Measurements from ENCODE around the gene FRS2. TPM values are rescaled to one million over a fixed set of nuclear protein-coding genes. Genes with fewer than 3 reads are reported as not detected.

FRS2 gene
- total RNA-seq, 1 donor from 2014 or later: 66.8 TPM

GRCh38 chr12:69466867-69467266, 3.3 kb upstream of the FRS2 start:
- no peak for DNase-seq

- no peak for DNase-seq
These were observed 2.8 kb upstream of the FRS2 start for GRCh38 chr12:69467366-69467765.

GRCh38 chr12:69468237-69469026, 1.8 kb upstream of the FRS2 start:
- no peak for DNase-seq

- no peak for DNase-seq
These were observed 367 bp upstream of the FRS2 start for GRCh38 chr12:69469854-69470188.

GRCh38 chr12:69471076-69471430, 865 bp downstream of the FRS2 start:
- DNase-seq: no peak

GRCh38 chr12:69471667-69472385, 1.6 kb downstream of the FRS2 start:
- DNase-seq: no peak

GRCh38 chr12:69473262-69473661, 3.1 kb downstream of the FRS2 start:
- DNase-seq: no peak

- DNase-seq: no peak
These were observed 4.3 kb downstream of the FRS2 start for GRCh38 chr12:69474456-69474855.

GRCh38 chr12:69475237-69475975, 5.2 kb downstream of the FRS2 start:
- DNase-seq: no peak

GRCh38 chr12:69476276-69477017, 6.3 kb downstream of the FRS2 start:
- DNase-seq: no peak

GRCh38 chr12:69479675-69480074, 9.5 kb downstream of the FRS2 start:
- no peak for DNase-seq

- no peak for DNase-seq
These were observed 10.5 kb downstream of the FRS2 start for GRCh38 chr12:69480698-69481097.

- no peak for DNase-seq
These were observed 10.9 kb downstream of the FRS2 start for GRCh38 chr12:69481133-69481532.

- DNase-seq: no peak
These were observed 13.5 kb downstream of the FRS2 start for GRCh38 chr12:69483700-69484099.

- DNase-seq: no peak
These were observed 14.2 kb downstream of the FRS2 start for GRCh38 chr12:69484428-69484827.

- DNase-seq: no peak
These were observed 20.9 kb downstream of the FRS2 start for GRCh38 chr12:69490920-69491643.

GRCh38 chr12:69492739-69493138, 22.6 kb downstream of the FRS2 start:
- DNase-seq: no peak

- DNase-seq: no peak
These were observed 24.9 kb downstream of the FRS2 start for GRCh38 chr12:69495071-69495470.

- no peak for DNase-seq
These were observed 27.3 kb downstream of the FRS2 start for GRCh38 chr12:69497308-69498026.

- DNase-seq: no peak
These were observed 30.4 kb downstream of the FRS2 start for GRCh38 chr12:69500631-69501030.

Data from occipital lobe (tissue), 2 donors.